Effector memory CD8-positive, alpha-beta T cell (primary cell): ENCODE data around the gene GNAS.
A peak's percentile ranks its signal among the peaks of the same experiment; 100 is the strongest.

Source experiments
- ATAC-seq: fragments of 150-1000 bp; cut with Tn5 transposase; replicated peaks from 2 replicates; pipeline ENCODE4 v1.10.0; 2021; ENCODE audit warnings: mild to moderate bottlenecking, moderate library complexity
- DNase-seq, 3 experiments: peaks; one replicate each; pipeline ENCODE4 v3.0.0; 2021
- H3K27ac Mint-ChIP-seq, 2 donors: one replicate each; pipeline ENCODE4 v1.8.0; 2022; ENCODE audit warnings: mild to moderate bottlenecking in 2 of 2, mixed read lengths in 2 of 2, moderate library complexity in 2 of 2
- H3K27me3 Mint-ChIP-seq, 2 donors: one replicate each; pipeline ENCODE4 v1.8.0; 2022; ENCODE audit warnings: mixed read lengths in 2 of 2
- H3K36me3 Mint-ChIP-seq: one replicate; pipeline ENCODE4 v1.8.0; 2022; ENCODE audit warnings: mild to moderate bottlenecking, moderate library complexity, mixed read lengths; ENCODE audit not compliant: insufficient read depth
- H3K4me1 Mint-ChIP-seq, 2 donors: one replicate each; pipeline ENCODE4 v1.8.0; 2022; ENCODE audit warnings: low read depth in 2 of 2, mixed read lengths in 2 of 2
- H3K4me3 Mint-ChIP-seq, 2 donors: one replicate each; pipeline ENCODE4 v1.8.0; 2022; ENCODE audit warnings: mild to moderate bottlenecking in 2 of 2, mixed read lengths in 2 of 2, moderate library complexity in 2 of 2
- H3K9me3 Mint-ChIP-seq, 2 donors: one replicate each; pipeline ENCODE4 v1.8.0; 2022; ENCODE audit warnings: mixed read lengths in 2 of 2

Gene GNAS

DNA sequence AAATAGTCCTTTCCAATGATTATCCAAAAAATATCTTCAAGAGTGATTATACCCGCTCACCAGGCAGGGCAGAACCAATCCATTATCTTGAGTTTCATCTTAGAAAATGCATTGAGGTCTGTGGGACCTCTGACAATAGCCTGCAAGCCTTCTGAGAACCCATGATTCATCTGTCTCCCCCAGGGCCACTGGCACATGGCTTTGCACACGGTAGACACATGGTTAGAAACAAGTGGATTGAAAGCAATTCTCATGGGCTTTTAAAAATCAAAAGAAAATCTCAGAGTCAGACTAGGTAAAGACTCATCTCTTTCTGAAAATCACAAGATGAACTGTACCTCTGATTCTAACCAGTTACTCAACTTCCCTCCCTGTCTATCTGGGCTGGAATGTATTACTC is 17.3 kb upstream of the GNAS start:
- Mint-ChIP-seq H3K4me1 (peaks cover 12 to 14% of the 10 kb centered on the region in 2 donors), H3K9me3 (peaks cover 3 to 7% of the 10 kb centered on the region in 2 donors), H3K27me3 (peaks cover 28 to 56% of the 10 kb centered on the region in 2 donors), H3K27ac (no peak overlapping the region), H3K36me3 (no peaks in the 10 kb centered on the region), H3K4me3 (no peak overlapping the region)
- DNase-seq (no peak), ATAC-seq (no peak)

DNA sequence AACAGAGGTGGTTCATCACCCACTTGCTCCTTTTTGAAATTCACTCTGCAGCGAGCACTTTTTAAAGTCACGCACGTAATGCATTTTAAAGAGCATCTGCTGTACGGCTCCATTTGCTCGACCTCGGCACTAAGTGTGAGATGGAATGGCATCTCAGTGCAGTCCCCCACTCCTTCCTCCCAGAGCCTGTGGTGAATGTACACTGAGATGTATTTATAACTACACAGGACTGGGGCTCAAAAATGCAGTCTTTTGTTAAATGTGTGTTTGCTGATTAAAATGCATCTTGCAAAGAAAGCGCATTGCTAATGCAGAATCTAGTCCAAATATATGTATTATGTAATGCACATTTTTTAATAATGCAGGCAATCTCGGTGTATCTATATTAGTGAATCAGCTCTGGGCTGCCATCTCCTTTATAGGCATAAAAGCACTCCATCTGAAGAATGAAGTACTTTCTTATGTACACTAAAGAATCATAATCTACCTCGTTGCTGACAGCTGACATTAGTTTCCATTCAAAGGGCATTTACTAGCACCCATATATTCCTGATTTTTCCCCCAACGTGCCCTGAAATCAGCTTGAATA is 15.8 kb upstream of the GNAS start:
- ATAC-seq (no peak), DNase-seq (no peak)
- H3K4me3 Mint-ChIP-seq: no peak overlapping the region
- no peaks in the 10 kb centered on the region for H3K36me3 Mint-ChIP-seq
- H3K9me3 Mint-ChIP-seq: no peaks in the 10 kb centered on the region
- peaks cover 10 to 12% of the 10 kb centered on the region in 2 donors for H3K4me1 Mint-ChIP-seq
- H3K27me3 Mint-ChIP-seq: peaks cover 43 to 71% of the 10 kb centered on the region in 2 donors
- peak overlapping the region in 1 of 2 donors; percentile 35 for H3K27ac Mint-ChIP-seq

DNA sequence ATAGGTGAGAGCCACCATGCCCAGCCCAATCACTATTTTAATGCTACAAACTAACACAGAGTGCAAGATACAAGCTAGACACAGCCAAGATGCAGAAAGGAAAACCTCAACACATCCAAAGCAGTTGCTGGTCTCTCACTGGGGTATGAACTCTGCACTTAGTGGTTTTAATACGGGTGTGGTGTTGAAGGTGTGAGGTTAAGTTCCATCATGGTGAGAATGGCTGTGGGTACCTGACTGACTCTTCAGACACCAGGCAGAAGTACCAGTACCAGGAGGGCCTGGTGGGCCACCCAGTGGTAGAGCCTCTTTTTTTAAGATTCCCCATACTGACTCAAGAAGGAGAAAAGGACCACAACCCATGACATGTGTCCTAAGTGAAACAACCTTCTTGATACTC is 14.8 kb upstream of the GNAS start:
- DNase-seq: no peak
- peaks cover 50 to 78% of the 10 kb centered on the region in 2 donors for H3K27me3 Mint-ChIP-seq
- H3K36me3 Mint-ChIP-seq: no peaks in the 10 kb centered on the region
- H3K4me3 Mint-ChIP-seq: no peak overlapping the region
- peak; percentile 78 for ATAC-seq
- H3K9me3 Mint-ChIP-seq: no peaks in the 10 kb centered on the region
- peak overlapping the region in 1 of 2 donors; percentile 50 for H3K27ac Mint-ChIP-seq
- peaks cover 10 to 12% of the 10 kb centered on the region in 2 donors for H3K4me1 Mint-ChIP-seq

DNA sequence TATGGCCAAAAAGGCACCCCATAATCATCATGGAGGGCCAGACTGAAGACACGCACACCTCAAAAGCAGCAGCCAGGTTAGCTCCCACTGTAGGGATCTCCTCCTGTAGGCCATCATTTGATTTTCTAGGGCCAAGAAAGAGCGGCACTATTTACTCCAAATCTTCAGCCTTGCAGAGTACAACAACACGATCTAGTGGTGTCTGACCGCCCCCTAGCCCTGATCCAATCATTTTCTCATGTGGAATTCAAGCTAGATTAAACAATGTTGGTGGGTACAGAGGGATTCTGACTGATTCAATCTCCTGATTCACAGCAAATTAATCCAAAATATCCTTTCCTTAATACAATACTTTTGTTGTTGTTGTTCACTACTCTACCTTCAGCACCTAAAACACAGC is 14.3 kb upstream of the GNAS start:
- Mint-ChIP-seq H3K4me3 (no peak overlapping the region), H3K9me3 (no peaks in the 10 kb centered on the region), H3K4me1 (peaks cover 10 to 12% of the 10 kb centered on the region in 2 donors), H3K27ac (peak overlapping the region in 1 of 2 donors; percentile 50), H3K36me3 (no peaks in the 10 kb centered on the region), H3K27me3 (peaks cover 45 to 78% of the 10 kb centered on the region in 2 donors)
- no peak for DNase-seq
- ATAC-seq: no peak

DNA sequence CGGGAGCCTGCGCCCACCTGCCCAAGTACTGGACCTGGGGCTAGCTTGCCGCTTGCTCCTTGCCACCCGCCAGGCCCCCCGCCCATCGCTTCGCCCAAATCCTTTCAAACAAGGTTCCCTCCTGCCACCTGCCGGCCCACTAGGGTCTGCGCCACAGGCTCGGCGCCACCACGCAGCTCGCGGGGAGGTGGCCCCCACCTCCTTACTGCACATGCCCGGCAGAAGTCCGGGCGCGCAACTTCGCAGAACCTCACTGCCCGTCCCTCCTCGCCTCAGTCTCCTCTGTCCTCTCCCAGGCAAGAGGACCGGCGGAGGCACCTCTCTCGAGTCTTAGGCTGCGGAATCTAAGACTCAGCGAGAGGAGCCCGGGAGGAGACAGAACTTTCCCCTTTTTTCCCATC is 13.0 kb upstream of the GNAS start:
- peak overlapping the region in 1 of 2 donors; percentile 53 for H3K4me3 Mint-ChIP-seq
- DNase-seq (no peak), ATAC-seq (peak; percentile 48)
- no peaks in the 10 kb centered on the region for H3K36me3 Mint-ChIP-seq
- peaks cover 32 to 77% of the 10 kb centered on the region in 2 donors for H3K27me3 Mint-ChIP-seq
- no peaks in the 10 kb centered on the region for H3K9me3 Mint-ChIP-seq
- H3K4me1 Mint-ChIP-seq: peaks cover 10 to 12% of the 10 kb centered on the region in 2 donors
- H3K27ac Mint-ChIP-seq: no peak overlapping the region

DNA sequence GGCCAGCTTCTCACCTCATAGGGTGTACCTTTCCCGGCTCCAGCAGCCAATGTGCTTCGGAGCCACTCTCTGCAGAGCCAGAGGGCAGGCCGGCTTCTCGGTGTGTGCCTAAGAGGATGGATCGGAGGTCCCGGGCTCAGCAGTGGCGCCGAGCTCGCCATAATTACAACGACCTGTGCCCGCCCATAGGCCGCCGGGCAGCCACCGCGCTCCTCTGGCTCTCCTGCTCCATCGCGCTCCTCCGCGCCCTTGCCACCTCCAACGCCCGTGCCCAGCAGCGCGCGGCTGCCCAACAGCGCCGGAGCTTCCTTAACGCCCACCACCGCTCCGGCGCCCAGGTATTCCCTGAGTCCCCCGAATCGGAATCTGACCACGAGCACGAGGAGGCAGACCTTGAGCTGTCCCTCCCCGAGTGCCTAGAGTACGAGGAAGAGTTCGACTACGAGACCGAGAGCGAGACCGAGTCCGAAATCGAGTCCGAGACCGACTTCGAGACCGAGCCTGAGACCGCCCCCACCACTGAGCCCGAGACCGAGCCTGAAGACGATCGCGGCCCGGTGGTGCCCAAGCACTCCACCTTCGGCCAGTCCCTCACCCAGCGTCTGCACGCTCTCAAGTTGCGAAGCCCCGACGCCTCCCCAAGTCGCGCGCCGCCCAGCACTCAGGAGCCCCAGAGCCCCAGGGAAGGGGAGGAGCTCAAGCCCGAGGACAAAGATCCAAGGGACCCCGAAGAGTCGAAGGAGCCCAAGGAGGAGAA is 12.3 kb upstream of the GNAS start:
- DNase-seq (no peak), ATAC-seq (no peak)
- Mint-ChIP-seq H3K4me3 (peak overlapping the region in 1 of 2 donors; percentile 53), H3K36me3 (no peaks in the 10 kb centered on the region), H3K4me1 (peaks cover 10 to 12% of the 10 kb centered on the region in 2 donors), H3K27me3 (peaks cover 32 to 76% of the 10 kb centered on the region in 2 donors), H3K27ac (no peak overlapping the region), H3K9me3 (no peaks in the 10 kb centered on the region)

DNA sequence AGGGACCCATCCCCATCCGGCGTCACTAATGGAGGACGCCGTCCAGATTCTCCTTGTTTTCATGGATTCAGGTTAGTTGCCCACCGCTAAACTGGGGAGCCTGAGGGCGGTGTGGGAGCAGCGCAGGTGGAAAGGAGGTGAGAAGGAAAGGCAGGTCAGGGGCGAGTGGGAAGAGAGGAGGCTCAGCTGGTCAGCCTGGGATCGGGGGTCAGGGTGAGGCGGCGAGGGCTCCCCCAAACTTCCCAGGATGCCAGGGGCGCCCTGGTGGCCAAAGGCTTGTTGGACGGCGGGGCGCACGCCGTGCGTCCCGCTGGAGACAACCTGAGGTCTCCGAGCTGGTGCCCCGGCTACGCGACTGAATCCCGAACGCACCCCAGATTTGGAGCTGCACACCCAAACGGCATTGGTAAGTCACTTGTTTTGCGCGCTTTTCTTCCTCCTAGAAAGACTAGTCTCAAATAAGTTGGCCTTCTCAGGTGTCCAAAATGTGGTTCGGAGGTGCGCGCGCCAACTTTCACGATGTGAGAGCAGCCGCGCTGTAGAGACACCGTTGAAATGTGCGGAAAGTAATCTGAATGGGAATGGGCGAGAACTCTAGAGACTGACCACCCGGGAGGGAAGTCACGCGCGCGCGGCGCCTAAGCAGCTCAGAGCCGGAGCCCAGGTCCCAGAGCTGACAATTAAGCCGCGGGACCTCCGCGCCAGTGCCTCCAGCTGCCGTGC is 11.5 kb upstream of the GNAS start:
- peaks cover 10 to 12% of the 10 kb centered on the region in 2 donors for H3K4me1 Mint-ChIP-seq

DNA sequence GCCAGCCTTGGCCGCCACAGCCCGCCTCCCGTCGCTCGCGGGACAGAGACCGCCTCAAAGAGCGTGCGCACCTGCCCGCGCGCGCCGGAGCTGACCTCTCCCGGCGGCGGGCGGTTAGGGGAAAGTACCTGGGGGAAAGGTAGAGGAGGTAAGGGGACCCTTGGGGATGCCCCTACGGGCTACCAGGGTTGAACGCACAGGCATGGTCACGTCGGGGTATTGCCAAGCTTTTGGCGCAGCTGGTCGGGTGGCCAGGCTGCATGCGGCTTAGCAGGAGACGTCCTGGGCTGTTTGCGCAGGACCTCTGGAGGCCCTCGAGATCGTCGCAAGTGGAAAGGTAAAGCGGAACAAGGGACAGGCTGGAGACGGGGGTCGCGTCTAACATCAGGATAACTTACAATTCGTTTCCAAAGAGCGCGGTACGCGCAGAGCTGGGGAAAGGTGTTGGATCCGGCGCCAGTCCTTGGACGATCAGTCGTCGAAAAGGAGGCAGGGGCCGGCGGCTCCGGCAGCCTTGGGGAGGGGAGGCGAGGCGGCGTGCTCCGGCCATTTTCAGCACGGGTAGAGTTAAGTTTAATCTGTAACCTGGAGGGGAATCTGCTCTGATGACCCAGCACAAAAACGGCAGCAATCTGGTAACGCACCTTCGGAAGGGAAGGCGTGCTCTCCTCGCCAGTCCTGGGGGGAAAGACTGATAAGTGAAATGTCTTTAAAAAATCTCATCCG is 10.8 kb upstream of the GNAS start:
- Mint-ChIP-seq H3K4me1 (peaks cover 9 to 12% of the 10 kb centered on the region in 2 donors), H3K4me3 (no peak overlapping the region), H3K9me3 (no peaks in the 10 kb centered on the region), H3K27me3 (peaks cover 43 to 75% of the 10 kb centered on the region in 2 donors), H3K27ac (no peak overlapping the region), H3K36me3 (no peaks in the 10 kb centered on the region)
- DNase-seq (no peak), ATAC-seq (no peak)

More for the DNA sequence above, 11.5 kb upstream of the GNAS start:
- H3K36me3 Mint-ChIP-seq: no peaks in the 10 kb centered on the region
- H3K27ac Mint-ChIP-seq: no peak overlapping the region
- H3K9me3 Mint-ChIP-seq: no peaks in the 10 kb centered on the region
- H3K27me3 Mint-ChIP-seq: peaks cover 40 to 75% of the 10 kb centered on the region in 2 donors
- no peak overlapping the region for H3K4me3 Mint-ChIP-seq
- DNase-seq: no peak
- no peak for ATAC-seq

DNA sequence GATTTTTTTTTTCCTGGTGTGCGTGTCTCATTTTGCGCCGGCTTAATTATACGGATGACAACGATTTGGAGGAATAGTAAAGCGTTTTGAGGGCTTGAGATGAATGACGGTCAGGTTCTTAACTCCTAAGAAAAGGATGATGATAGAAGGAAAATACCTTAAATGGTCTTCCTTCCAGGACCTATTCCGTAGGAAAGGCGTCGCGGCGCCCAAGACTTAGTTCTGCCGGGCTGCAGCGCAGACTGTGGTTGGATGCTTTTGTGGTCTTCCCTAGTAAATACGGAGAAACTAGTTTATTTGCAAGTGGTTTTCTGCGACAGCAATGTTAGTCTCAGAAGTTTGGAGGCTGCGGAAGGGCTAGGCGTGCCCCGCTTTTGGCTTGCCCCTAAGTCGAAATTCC is 10.2 kb upstream of the GNAS start:
- peaks cover 43 to 80% of the 10 kb centered on the region in 2 donors for H3K27me3 Mint-ChIP-seq

DNA sequence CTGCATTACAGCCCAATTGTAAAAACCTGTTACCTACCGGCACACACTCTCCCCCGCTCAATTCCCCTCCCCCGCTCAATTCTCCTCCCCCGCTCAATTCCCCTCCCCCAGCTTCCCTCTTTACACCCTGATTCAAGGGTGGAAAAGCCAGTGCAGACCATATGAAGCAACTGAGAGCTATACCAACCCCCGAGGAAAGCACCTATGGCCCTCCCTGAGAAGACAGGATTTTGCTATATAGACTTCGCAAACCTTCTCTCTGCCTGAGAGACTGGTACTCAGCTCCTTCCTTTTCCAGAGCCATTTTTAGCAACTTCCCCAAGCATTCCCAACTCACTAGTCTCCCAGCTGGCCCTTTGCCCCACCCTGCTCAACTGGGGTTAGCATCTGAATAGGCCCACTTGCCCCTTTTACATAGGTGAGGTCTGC is 9.4 kb upstream of the GNAS start:
- DNase-seq (no peak), ATAC-seq (no peak)
- Mint-ChIP-seq H3K27ac (no peak overlapping the region), H3K36me3 (peaks cover 2% of the 10 kb centered on the region), H3K4me1 (peaks cover 4% of the 10 kb centered on the region in 2 donors), H3K27me3 (peaks cover 43 to 89% of the 10 kb centered on the region in 2 donors), H3K4me3 (no peak overlapping the region), H3K9me3 (no peaks in the 10 kb centered on the region)

More for the DNA sequence above, 10.2 kb upstream of the GNAS start:
- Mint-ChIP-seq H3K36me3 (no peaks in the 10 kb centered on the region), H3K4me3 (no peak overlapping the region), H3K9me3 (no peaks in the 10 kb centered on the region), H3K4me1 (peaks cover 9 to 12% of the 10 kb centered on the region in 2 donors), H3K27ac (no peak overlapping the region)
- ATAC-seq (no peak), DNase-seq (no peak)

DNA sequence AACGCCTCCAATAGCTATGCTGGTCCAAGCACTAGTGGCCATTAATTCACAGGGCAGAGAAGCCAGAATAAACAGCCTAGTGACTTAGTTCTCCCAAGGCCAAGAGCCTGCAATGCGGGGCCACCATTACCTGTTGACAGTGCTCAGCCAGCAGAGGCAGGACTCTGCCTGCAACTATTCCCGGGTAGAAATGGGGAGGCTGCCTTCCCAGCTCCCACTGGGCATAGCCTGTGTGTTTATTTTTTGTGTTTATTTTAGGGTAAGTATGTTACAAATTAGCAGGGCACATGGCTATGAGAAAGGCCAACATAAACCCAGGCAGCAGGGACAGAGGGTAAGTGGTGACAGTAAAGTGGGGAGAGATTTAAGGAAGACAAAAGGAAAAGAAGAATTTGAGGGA is 6.8 kb upstream of the GNAS start:
- Mint-ChIP-seq H3K36me3 (peaks cover 3% of the 10 kb centered on the region), H3K27me3 (peaks cover 40 to 95% of the 10 kb centered on the region in 2 donors), H3K27ac (no peak overlapping the region), H3K9me3 (no peaks in the 10 kb centered on the region), H3K4me3 (no peak overlapping the region), H3K4me1 (peaks cover 3 to 5% of the 10 kb centered on the region in 2 donors)
- no peak for DNase-seq
- ATAC-seq: no peak

DNA sequence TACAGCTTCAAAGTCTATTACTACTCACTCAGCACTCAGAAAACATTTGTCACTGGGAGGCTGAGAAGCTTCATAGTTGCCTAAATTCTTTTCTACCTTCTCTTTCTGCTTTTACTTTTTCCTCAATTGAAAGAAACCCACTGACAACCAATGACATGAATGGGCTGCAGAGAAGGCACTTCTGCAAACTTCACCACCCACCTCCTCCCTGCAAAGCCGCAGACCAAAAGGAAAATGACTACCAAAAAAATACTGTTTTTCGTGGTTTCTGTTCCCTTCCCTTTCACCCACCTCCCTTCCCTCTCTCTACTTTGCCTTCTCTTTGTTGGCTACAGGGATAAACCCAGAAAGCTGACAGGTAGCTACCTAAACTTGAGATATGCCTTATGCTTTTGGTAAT is 5.1 kb upstream of the GNAS start:
- Mint-ChIP-seq H3K27me3 (peaks cover 38 to 95% of the 10 kb centered on the region in 2 donors), H3K27ac (no peak overlapping the region)

DNA sequence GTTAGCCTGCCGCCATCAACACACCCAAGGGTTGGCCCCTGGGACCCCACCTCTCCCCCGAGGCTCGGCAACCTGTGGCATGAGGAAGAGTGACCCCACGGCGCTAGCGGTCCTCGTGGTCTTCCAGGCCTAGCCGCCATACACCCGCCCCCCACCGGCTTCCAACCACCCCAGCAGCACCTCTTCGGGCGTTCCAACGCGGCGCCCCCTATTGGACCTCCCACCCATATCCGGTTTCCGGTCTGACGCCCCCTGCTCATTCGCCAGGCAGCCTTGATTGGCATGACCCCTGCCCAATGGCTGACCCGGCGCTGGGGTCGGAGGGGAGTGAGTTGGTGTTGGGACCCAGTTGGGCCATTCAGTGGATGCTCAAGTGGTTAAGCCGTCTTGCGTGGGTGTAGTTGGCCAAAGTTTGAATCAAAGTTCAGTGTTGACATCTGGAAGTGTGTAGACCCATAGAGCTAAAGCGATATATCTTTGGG is 1.8 kb upstream of the GNAS start, which contains the start of gene GNAS-AS1:
TSS of gene GNAS-AS1 (minus strand) at position 210 of the 482 bp plus-strand sequence.
- ATAC-seq: peak; percentile 82
- peaks cover 42 to 93% of the 10 kb centered on the region in 2 donors for H3K27me3 Mint-ChIP-seq
- H3K4me3 Mint-ChIP-seq: peak within 1 kb of the TSS; percentile 79 to 86
- DNase-seq: peak; percentile 58 to 71 (median 62)
- peaks cover 3% of the 10 kb centered on the region for H3K36me3 Mint-ChIP-seq
- peak within 1 kb of the TSS; percentile 62 to 78 for H3K27ac Mint-ChIP-seq
- peaks cover 16 to 25% of the 10 kb centered on the region in 2 donors for H3K4me1 Mint-ChIP-seq
- H3K9me3 Mint-ChIP-seq: no peaks in the 10 kb centered on the region

More for the DNA sequence above, 5.1 kb upstream of the GNAS start:
- Mint-ChIP-seq H3K4me3 (no peak overlapping the region), H3K4me1 (peaks cover 10 to 19% of the 10 kb centered on the region in 2 donors), H3K36me3 (peaks cover 3% of the 10 kb centered on the region), H3K9me3 (no peaks in the 10 kb centered on the region)
- ATAC-seq (no peak), DNase-seq (no peak)
